A549 (cell line): ENCODE results near the gene MEGF6.

Experiments
- CEBPB ChIP-seq, 2 experiments: fragments of >200 bp in 1 of 2; sonication (Bioruptor Twin) in 1 of 2; formaldehyde crosslinking in 1 of 2; IDR thresholded peaks; 2 replicates each; pipeline ENCODE4 v1.6.1; 2012 to 2016
- PHF8 ChIP-seq: fragments of 200-600 bp; sonication (generic); IDR thresholded peaks from 2 replicates; pipeline ENCODE4 v1.6.1; 2016; ENCODE audit warnings: low read depth, mild to moderate bottlenecking, antibody characterized with exemption, moderate library complexity, borderline replicate concordance
- TFCP2L1 ChIP-seq: fragments of 250-450 bp; sonication (Bioruptor Pico); IDR thresholded peaks from 2 replicates; pipeline ENCODE4 v1.5.0; 2021; ENCODE audit warnings: mild to moderate bottlenecking

- TF ChIP-seq CEBPB (IDR thresholded peaks at IDR 0.05) (no peak), TFCP2L1 (no peak), PHF8 (no peak)
These were observed 81.0 kb downstream of the MEGF6 start for GRCh38 chr1:3530086-3530925.
